AG08396 (cell line): ENCODE measurements around the gene INSRR.

Source experiments
- DNase-seq: peaks from one replicate; pipeline ENCODE4 v3.0.0; 2012; ENCODE audit warnings: low spot score, mixed read lengths

Gene INSRR

DNA sequence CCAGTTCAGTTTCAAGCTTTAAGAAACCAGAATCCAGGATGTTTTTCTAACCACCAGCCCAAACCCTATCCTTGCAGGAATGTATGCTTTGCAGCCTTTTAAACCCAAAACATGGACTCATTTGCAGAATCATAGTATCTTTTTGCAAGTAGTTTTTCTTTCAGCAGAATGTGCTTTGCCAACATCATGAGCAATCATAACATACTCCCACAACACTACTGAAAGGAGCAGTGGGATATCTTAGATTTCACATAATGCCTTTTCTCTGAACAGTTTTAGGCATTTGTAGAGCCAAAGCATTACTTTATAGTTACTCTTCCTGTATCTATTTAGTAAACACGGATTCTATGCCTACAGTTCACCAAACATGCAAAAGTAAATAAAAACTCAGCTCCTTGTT, 32.3 kb downstream of the INSRR start:
- no peak for DNase-seq

DNA sequence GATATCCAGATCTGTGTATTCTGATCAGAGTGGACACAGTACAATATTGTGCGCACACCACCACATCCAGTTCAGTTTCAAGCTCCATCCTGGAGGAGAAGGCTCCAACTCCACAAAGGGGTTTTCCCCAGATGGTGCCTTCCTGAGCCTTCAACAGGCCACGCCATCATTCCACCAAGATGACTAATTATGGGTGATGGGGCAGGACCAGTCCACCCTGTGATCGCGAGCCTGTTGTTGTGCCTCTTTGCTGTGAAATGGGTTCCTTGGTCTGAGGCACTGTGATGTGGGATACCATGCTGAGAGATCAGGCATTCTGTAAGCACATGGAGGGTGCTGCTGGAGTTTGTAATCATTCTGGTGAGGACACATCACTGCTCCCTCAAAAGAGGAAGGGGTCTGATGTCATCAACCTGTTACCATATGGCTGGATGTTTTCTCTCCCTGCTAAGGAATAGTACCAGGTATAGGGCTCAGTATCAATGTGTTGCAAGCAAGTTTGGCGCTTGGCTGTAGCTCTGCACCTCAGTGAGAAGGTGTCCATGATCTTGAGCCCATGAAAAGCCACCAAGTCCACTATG, 35.6 kb downstream of the INSRR start:
- DNase-seq = no peak

GRCh38 chr1:156822680-156823079, 36.2 kb downstream of the INSRR start:
- no peak for DNase-seq

DNA sequence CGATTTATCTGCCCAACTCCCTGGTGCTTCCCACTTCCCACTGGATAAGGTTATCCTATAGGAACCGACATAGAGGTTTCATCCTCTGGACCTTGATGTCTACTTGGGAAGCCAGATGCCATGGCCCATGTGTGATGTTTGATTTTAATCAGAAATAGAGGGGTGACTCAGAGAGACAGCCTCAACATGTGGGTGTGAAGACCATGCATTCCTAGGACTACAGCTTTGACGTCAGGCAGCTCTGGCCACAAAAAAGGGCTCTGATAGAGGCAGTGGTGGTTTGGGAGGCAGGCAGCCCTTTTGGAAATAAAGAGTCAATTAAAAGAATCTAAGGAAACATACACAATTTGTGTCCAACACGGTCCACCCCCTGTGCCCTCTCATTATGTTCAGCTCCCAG, 37.1 kb downstream of the INSRR start:
- no peak for DNase-seq

DNA sequence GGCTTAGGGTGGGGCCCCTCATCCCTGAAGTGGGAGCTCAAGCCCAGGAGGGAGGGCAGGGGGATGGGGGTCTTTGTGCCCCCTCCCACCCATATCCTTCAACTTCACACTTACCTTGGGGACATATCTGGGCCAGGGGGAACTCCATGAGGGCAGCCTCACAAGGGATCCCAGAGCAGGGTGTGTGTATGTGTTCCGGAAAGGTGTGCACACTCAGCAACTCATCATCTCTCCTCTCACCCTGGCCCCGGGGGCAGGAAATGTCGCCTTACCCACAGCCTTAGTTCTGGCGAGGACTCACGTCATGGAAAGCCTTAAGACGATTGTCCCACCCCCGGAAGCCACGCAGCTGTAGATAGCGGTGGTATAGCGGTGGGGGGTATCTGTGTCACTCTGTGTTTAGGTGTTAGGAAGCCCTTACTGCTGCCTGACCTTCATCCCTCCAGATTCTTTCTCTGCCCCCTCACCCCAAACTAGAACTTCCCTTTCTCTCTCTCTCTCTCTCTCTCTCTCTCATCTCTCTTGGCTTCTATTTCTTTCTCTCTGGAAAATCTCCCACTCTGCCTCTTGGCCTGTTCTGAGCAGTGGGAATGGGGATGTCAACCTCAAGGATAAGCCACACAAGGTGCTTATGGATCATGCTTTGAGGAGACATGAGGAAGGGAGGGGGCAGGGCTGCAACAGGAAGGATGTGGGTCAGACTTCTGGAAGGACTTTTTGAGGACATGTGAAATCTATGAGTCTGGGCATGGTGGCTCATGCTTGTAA, 42.2 kb downstream of the INSRR start, which contains the start of gene SH2D2A:
TSS of gene SH2D2A (minus strand) at position 288 of the 768 bp plus-strand sequence. CDS start at position 148, 140 bp downstream.
- no peak for DNase-seq

DNA sequence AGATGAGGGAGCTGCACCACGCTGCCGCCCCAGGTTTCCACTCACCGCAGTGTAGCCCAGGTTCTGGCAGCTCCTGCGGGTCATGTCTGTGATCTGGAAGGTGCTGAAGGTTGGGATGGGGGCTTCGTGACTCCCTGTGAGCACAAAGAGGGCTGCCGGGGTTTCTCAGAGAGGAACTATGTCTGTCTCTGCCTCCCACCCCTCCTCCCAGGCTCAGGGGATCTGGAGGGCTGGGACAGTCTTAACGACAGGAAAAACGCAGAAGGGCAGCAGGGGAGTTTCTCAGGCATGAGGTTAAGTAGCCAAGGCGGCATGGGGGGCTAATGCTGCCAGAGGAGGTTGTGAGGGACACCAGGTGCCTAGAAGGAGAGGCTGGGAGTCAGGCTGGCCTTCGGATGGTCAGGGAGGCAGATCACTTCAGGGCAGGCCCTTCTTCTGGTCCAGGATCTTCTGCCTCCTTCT, 42.9 kb downstream of the INSRR start:
- DNase-seq = no peak

DNA sequence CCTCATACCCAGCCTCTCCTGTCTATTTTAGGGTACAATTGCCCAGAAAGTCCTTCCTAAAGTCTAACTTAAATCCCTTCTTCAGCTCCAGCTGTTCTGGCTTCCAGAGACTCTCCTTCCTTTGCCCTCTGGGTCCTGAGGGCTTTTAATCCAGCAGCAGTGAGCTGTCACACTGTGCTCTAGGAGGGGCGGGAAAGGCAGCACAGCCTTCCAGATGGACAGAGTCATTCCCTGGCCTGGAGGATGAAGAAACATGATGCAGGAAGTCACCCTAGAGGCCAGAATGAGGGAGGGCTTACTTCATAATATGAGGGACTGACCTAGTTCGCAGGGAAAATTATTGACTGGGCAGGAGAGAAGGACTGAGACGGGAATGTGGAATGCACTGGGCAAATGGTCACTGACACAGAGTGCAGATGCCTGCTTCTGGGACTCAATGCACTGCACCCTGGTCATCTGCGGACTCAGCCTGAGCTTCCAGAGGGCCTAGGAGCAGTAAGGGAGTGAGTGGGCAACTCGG, 43.5 kb downstream of the INSRR start:
- DNase-seq = peak; percentile 63

DNA sequence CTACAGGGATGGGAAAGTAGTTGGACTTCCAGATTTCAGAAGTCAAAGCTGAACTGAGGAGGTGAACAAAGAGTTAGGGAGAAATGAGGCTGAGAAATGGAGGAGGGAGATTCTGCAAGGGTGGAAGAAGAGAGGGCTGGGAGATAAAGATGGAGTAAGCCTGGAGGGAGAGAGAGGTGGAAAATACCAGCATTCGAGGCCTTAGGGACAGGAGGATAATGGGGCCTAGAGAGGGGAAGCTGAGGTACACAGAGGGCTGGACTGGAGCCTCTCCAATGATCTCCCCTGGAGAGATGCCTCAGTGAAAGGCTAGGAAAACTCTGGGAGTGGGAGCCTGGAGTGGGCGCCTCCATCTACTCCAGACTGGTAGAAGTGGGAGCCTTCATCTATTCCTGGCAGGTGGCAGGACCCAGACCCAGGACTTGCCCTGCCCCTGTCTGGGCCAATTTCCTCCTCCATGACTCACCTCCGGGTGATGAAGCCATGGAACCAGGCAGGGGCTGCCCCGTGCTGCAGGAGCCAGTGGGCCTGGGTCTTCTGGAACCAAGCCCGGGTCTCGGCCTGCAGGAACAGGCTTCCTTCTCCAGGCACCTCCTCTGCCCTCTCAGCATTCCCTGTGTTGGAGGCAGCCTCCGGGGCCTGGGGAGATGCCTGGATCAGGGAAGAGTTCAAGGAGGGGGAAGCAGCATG, 44.2 kb downstream of the INSRR start:
- DNase-seq = no peak

DNA sequence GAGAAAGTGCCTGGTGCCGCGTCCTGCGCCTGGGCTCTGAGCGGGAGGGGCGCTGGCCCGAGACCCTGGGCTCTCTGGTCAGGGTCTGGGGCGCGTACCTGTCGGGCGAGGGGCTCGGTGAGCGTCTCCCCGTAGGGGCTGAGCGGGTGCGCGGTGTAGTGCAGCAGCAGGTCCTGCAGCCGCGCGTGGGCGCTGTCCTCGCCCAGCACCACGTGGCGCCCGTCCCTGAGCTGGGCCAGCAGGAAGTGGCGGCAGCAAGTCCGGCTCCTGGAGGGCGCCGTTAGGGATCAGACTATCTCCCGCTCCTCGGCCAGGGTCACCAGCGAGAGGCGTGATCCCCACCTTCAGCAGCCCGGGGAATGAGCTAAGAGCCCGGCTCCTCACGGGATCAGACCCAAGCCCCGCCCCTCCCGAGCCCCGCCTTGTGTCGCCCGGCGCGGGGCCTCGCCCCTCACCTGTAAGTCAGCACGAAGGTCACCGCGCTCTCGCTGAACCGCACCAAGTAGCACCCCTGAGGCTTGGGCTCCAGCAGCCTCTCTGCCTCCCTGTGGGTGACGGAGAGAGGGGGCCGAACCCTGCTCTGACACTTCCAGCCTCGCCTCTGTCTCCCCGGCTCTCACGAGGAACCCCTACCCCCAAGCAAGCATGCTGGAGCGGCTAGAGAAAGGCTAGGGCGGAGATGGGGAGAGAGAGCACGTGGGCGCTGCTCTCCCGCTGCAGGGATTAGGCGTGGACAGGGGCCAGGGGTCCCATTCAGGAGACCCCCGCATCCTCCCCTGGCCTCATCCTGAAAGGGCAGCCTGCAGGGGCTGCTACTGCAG, 45.0 kb downstream of the INSRR start:
- DNase-seq = peak; percentile 83

GRCh38 chr1:156813298-156813697, 45.6 kb downstream of the INSRR start:
- no peak for DNase-seq

DNA sequence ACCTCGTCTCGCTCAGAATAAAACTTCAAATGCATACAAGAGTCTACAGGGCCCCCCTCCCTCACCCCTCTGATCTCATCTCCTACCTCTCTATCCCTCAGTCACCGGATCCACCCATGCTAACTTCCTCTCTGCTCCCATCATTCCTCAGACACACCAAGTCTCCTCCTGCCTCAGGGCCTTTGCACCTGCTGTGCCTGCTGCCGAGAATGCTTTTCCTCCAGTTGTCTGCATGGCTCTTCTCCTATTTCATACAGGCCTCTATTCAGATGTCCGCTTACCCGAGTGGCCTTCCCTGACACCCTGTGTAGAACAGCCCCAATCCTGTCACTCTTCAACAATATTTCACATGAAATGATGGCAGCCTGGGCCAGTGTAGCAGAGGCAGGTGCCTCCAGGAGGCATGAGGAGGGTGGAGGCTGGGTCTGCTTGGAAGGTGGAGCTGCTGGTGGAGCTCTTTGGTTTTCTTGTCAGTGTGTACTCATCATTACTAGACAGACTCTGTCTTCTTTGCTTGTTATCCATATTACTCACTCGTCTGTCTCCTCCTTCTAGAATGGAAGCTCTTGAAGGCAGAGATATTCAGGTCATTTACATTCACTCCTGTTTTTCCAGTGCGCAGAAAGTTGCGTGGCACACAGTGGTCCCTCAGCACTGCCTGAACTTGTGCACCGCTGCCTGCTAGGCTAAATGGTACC, 46.5 kb downstream of the INSRR start:
- no peak for DNase-seq

DNA sequence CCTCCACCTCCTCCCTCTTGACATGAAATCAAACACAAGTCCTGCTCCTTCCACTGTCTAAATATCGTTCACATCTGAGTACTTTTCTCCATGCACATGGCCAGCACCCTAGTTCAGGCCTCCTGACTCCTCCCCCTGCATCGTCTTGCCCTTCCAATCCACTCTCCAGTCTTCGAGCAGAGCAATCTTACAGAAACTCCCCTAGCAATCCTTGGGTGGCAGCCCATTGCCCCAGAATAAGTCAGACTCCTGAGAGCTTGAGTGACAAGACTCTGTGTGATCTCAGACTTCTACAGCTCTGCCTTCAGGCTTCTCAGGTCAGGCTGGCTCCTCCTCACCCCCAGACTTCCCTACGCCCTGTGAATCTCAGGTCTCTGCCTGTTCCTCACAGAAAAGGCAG, 47.7 kb downstream of the INSRR start:
- DNase-seq = no peak

DNA sequence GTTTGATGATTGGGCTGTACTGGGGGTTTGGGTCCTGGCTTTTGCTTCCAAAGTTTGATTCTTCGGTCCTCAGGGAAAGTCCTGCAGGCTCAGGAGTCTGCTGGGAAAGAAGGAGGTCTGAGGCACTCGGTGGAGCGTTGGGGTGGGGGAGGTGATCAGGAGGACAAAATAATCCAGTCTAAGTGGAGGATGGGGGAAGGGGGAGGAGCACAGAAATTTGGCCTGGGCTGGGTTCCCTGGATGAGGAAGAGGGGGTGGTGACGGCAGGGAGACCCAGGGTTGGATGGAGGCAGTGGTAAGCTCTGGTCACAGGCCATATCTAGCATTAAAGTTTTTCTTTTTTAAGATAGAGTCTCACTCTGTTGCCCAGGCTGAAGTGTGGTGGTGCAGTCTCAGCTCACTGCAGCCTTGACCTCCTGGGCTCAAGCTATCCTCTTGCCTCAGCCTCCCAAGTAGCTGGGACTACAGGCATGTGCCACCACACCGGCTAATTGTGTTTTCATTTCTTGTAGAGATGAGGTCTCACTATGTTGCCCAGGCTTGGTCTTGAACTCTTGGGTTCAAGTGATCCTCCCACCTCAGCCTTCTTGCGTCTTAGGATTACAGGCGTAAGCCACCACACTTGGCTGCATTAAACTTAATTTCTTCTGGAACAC, 49.1 kb downstream of the INSRR start:
- DNase-seq = no peak

DNA sequence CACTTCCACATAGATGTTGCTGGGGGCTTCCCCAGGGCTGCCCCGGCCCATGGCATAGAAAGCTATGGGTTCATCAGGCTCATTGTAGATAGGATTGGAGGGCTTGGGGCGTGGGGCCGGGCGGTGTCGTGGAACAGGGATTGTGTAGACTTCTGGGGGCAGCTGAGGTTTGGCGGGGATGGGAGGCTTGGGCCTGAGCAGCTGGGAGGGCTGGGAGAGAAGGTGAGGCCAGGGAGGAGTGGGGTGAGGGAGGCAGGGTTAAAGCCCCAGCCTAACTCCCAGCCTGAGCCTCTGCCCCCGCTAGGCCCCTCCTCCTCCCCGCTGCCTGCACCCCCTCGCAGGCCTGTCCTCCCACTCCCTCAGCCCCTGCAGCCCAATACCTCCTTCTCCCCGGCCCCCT, 49.6 kb downstream of the INSRR start:
- no peak for DNase-seq

DNA sequence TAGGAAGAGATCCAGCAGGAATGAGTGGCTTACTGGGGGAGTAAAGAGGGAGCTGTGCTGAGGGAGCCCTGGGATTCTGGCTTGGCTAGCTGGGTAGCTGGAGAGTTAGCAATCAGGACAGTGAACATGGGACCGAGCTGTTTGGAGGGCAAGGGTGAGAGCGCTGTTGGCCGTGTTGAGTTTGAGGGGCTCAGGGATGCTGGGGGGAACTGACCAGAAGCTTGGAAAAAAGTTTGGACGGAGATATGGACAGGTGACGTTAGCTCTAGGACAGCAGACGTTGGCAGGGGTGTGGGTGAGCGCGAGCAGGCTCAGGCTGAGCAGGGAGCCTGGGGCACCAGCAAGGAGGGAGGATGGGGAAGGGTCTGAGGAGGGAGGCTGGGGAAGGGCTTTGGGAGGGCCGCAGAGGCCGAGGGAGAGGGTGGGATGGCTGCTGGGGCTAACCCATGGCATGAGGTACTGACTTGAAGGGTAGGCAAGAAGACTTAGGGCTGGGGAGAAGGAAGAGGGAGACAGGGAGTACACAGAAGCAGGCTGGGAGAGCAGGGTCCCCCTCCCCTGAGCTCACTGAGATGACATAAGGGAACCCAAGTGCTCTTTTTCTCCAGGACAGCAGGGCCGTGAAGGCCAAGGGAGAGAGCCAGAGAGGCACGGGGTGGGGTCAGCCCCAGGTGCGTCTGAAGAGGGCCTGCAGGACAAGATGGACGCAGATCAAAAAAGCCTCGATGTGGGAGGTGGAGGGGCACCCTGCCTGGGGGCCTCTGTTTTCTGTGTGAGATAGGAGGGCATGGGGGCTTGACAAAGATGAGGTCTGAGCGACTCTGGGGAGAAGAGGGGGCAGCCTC, 50.5 kb downstream of the INSRR start:
- DNase-seq = no peak

DNA sequence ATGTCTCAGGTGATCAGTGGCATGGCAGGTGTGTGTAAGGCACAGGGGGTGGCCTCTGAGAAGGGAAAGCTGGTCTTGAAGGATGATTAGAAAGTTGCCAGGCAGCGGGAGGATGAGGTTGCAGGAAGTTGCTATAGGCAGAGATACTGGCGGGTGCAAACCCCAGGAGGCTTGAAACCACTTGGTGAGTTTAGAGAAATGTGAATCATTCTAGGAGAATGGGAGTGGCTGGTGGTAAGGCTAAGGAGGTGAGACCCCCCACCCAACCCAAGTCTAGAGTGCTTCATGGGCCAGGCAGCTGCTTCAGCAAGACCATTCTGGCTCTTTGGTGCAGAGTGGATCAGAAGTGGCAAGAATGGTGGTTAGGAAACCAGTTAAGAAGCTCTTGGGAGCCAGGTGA, 51.3 kb downstream of the INSRR start:
- DNase-seq = no peak

DNA sequence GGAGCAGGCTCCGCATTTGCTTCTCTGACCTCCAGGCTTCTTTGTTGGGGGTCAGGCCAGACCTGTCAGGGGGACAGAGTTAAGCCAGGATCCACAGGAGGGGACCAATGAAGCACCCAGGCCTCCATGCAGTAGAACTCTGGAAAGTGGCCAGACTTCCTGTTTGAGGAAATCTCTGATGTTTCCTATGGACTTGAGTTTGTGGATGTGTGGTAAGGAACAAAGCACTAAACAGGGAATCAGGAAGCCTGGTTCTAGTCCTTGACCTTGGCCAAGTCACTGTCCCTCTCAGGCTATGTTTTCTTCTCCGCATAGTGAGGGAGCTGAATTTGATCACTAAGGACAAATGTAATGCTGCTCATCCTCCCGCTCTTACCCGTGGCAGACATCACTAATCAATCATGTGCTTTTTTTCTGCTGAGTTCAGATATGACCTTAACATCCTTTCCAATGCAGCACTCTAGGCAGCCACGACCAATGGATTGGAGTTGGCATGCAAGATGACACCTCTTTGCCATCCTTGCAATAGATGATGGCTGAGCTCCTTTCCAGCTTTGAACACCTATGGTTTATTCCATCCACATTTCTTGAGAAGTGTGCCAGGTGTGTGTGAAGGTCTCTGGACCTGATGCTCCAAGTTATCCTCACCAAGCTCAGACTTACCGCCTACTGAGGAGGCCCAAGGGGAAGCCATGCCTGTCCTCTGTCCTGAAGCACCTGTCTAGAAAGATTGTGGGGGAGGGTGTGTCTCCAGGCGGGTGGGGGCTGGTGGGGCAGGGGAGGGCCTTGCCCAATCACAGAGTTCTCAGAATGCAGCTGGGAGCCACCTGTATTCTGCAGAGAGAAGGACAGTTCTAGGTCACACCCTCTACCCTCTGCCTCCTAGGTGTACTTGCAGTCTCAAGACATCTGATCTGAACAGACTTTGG, 52.1 kb downstream of the INSRR start:
- DNase-seq = no peak

- DNase-seq = peak; percentile 58
These were observed 53.0 kb downstream of the INSRR start for GRCh38 chr1:156805766-156806511.
